GM23248 (cell line): ENCODE measurements around the gene MOCOS.

ENCODE experiments used
- EZH2 ChIP-seq: fragments of 200-600 bp; sonication (generic); IDR thresholded peaks from 2 replicates; pipeline ENCODE4 v1.6.1; 2018; ENCODE audit warnings: antibody characterized with exemption, mild to moderate bottlenecking; ENCODE audit not compliant: insufficient read depth, poor library complexity, severe bottlenecking
- EZH2phosphoT487 ChIP-seq: fragments of 200-600 bp; sonication (generic); IDR thresholded peaks from 2 replicates; pipeline ENCODE4 v1.6.1; 2018; ENCODE audit warnings: antibody characterized with exemption, moderate library complexity, mild to moderate bottlenecking, low read depth; ENCODE audit not compliant: insufficient read depth

GRCh38 chr18:36273347-36273746, 86.0 kb downstream of the MOCOS start:
- TF ChIP-seq EZH2: no peak
- TF ChIP-seq EZH2phosphoT487: no peak
